A673 (cell line): Measurements from ENCODE around the gene CHTOP. TPM values are rescaled to one million over a fixed set of nuclear protein-coding genes. Genes with fewer than 3 reads are reported as not detected.

Experiments used
- BruUV-seq: library from RNA; stranded (reverse); fragments of 400-500 nt; replicated peaks from 2 replicates; lab custom pipeline; 2021; lab: Mats Ljungman, UMichigan
- CTCF ChIA-PET: fragments of 300-600 bp; sonication (Branson Sonifier 250); formaldehyde crosslinking; loops from one replicate; lab custom pipeline; 2022; ENCODE audit warnings: antibody characterized with exemption; lab: Charles Lee
- POLR2A ChIA-PET: fragments of 300-600 bp; sonication (Branson Sonifier 250); formaldehyde crosslinking; loops from one replicate; lab custom pipeline; 2022; ENCODE audit warnings: antibody characterized with exemption; ENCODE audit not compliant: low non-redundant PET; lab: Charles Lee
- DNase-seq: peaks from one replicate; pipeline ENCODE4 v3.0.0-alpha.2; 2015; ENCODE audit warnings: low spot score
- H3K27ac ChIP-seq: fragments of 200-600 bp; sonication (generic); 2 replicates; pipeline ENCODE4 v1.5.1; 2016; ENCODE audit warnings: mixed run types, low read depth, mild to moderate bottlenecking, mixed read lengths, antibody characterized with exemption, low read length; ENCODE audit not compliant: poor library complexity, severe bottlenecking
- H3K27me3 ChIP-seq: fragments of 200-600 bp; sonication (generic); replicated peaks from 2 replicates; pipeline ENCODE4 v1.6.1; 2017; ENCODE audit warnings: mixed run types, low read depth, mild to moderate bottlenecking, mixed read lengths, antibody characterized with exemption, low read length; ENCODE audit not compliant: insufficient read depth, poor library complexity
- H3K36me3 ChIP-seq: fragments of 200-600 bp; sonication (generic); 2 replicates; pipeline ENCODE4 v1.6.1; 2016; ENCODE audit warnings: mixed run types, mild to moderate bottlenecking, mixed read lengths, antibody characterized with exemption, low read length; ENCODE audit not compliant: insufficient read depth, poor library complexity, severe bottlenecking
- H3K4me1 ChIP-seq: fragments of 200-600 bp; sonication (generic); 2 replicates; pipeline ENCODE4 v1.6.1; 2017; ENCODE audit warnings: mixed run types, mild to moderate bottlenecking, mixed read lengths, antibody characterized with exemption, low read length; ENCODE audit not compliant: insufficient read depth, poor library complexity, severe bottlenecking
- H3K4me3 ChIP-seq: fragments of 200-600 bp; sonication (generic); 2 replicates; pipeline ENCODE4 v1.5.1; 2016; ENCODE audit warnings: low read depth, mixed run types, mild to moderate bottlenecking, mixed read lengths, low read length; ENCODE audit not compliant: poor library complexity, severe bottlenecking
- H3K9me3 ChIP-seq: fragments of 200-600 bp; sonication (generic); 2 replicates; pipeline ENCODE4 v1.6.1; 2016; ENCODE audit warnings: mixed run types, low read depth, mild to moderate bottlenecking, mixed read lengths, antibody characterized with exemption, low read length; ENCODE audit not compliant: poor library complexity, severe bottlenecking
- EZH2 ChIP-seq: fragments of 200-600 bp; sonication (generic); IDR thresholded peaks from 2 replicates; pipeline ENCODE4 v1.6.1; 2017; ENCODE audit warnings: borderline replicate concordance, low read depth, mild to moderate bottlenecking, mixed read lengths, antibody characterized with exemption, low read length; ENCODE audit not compliant: poor library complexity, severe bottlenecking
- intact Hi-C: fragments of 100-400 bp; cut with micrococcal nuclease; formaldehyde crosslinking; loops from one replicate; pipeline ENCODE4 v1.10.0; 2022; ENCODE audit not compliant: unreplicated experiment
- total RNA-seq: library from RNA; stranded (reverse); gene quantifications from 2 replicates; pipeline ENCODE4 v1.2.3, GENCODE V29; 2021
- TF ChIP-seq, protein P1 (sequence below): fragments of 300-800, 200-600 bp; sonication (generic); conservative IDR thresholded peaks from 2 replicates; pipeline ENCODE4 v1.5.1; 2017; ENCODE audit warnings: low read depth, mild to moderate bottlenecking, antibody characterized with exemption, low read length, moderate library complexity, mixed read lengths

CHTOP gene
- total RNA-seq, 1 experiment from 2014 or later: 101 TPM

GRCh38 chr1:153612111-153612754 lies 21.6 kb upstream of the CHTOP start:
- H3K27me3 ChIP-seq: no peaks in the 10 kb centered on the region
- no peaks in the 10 kb centered on the region for H3K9me3 ChIP-seq
- no peaks in the 10 kb centered on the region for H3K4me1 ChIP-seq
- DNase-seq: no peak
- no peaks in the 10 kb centered on the region for H3K36me3 ChIP-seq
- intact Hi-C loops: no loop called here
- no TSS peak for BruUV-seq
- no peak overlapping the region for H3K4me3 ChIP-seq
- ChIA-PET POLR2A (no interaction called here), CTCF (no interaction called here)
- H3K27ac ChIP-seq: no peak overlapping the region
- TF ChIP-seq, protein P1, sequence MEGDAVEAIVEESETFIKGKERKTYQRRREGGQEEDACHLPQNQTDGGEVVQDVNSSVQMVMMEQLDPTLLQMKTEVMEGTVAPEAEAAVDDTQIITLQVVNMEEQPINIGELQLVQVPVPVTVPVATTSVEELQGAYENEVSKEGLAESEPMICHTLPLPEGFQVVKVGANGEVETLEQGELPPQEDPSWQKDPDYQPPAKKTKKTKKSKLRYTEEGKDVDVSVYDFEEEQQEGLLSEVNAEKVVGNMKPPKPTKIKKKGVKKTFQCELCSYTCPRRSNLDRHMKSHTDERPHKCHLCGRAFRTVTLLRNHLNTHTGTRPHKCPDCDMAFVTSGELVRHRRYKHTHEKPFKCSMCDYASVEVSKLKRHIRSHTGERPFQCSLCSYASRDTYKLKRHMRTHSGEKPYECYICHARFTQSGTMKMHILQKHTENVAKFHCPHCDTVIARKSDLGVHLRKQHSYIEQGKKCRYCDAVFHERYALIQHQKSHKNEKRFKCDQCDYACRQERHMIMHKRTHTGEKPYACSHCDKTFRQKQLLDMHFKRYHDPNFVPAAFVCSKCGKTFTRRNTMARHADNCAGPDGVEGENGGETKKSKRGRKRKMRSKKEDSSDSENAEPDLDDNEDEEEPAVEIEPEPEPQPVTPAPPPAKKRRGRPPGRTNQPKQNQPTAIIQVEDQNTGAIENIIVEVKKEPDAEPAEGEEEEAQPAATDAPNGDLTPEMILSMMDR: no peak
- TF ChIP-seq EZH2: no peak

GRCh38 chr1:153612755-153613331 lies 21.0 kb upstream of the CHTOP start, which contains the start of gene S100A16:
S100A16 (minus strand) TSS chr1:153613137; CDS start chr1:153608151, 4,986 bp downstream.
- Histone ChIP-seq H3K27ac (no peak within 1 kb of the TSS), H3K9me3 (no peaks in the 10 kb centered on the region), H3K27me3 (no peaks in the 10 kb centered on the region), H3K4me1 (no peaks in the 10 kb centered on the region), H3K4me3 (no peak within 1 kb of the TSS), H3K36me3 (no peaks in the 10 kb centered on the region)
- CTCF ChIA-PET: no interaction called here
- BruUV-seq: no TSS peak
- no peak for DNase-seq
- intact Hi-C loops: no loop called here
- POLR2A ChIA-PET: no interaction called here
- TF ChIP-seq, protein P1: no peak
- TF ChIP-seq EZH2: no peak

GRCh38 chr1:153613406-153613805 lies 20.5 kb upstream of the CHTOP start:
- intact Hi-C loops: no loop called here
- ChIA-PET POLR2A (no interaction called here), CTCF (no interaction called here)
- Histone ChIP-seq H3K4me1 (no peaks in the 10 kb centered on the region), H3K27me3 (no peaks in the 10 kb centered on the region), H3K27ac (no peak overlapping the region), H3K9me3 (no peaks in the 10 kb centered on the region), H3K36me3 (no peaks in the 10 kb centered on the region), H3K4me3 (no peak overlapping the region)
- no peak for DNase-seq
- TF ChIP-seq EZH2: no peak
- TF ChIP-seq, protein P1: no peak
- BruUV-seq: no TSS peak
